H9 (cell line): ENCODE results near the gene MAP2. TPM values are rescaled to one million over a fixed set of nuclear protein-coding genes. Genes with fewer than 3 reads are reported as not detected.

Experiments
- DNase-seq: peaks from one replicate; pipeline ENCODE4 v3.0.0-alpha.2; 2017
- H2AFZ ChIP-seq: one replicate; pipeline ENCODE4 v1.6.1; 2013; ENCODE audit warnings: mild to moderate bottlenecking, low read length, control low read depth, moderate library complexity
- H2AK5ac ChIP-seq: 2 replicates; pipeline ENCODE4 v1.6.1; 2013; ENCODE audit warnings: low read length, control low read depth, mixed read lengths; ENCODE audit not compliant: insufficient read length
- H2BK120ac ChIP-seq: one replicate; pipeline ENCODE4 v1.6.1; 2013; ENCODE audit warnings: low read depth, mild to moderate bottlenecking, low read length, control low read depth, inconsistent platforms; ENCODE audit not compliant: poor library complexity, severe bottlenecking
- H2BK12ac ChIP-seq: 2 replicates; pipeline ENCODE4 v1.6.1; 2013; ENCODE audit warnings: low read length, control low read depth, mixed read lengths, low read depth; ENCODE audit not compliant: insufficient read length
- H2BK15ac ChIP-seq: 2 replicates; pipeline ENCODE4 v1.6.1; 2013; ENCODE audit warnings: low read depth, low read length, control low read depth
- H2BK20ac ChIP-seq: one replicate; pipeline ENCODE4 v1.6.1; 2013; ENCODE audit warnings: low read depth, mild to moderate bottlenecking, low read length, control low read depth, inconsistent platforms; ENCODE audit not compliant: poor library complexity, severe bottlenecking
- H2BK5ac ChIP-seq: 2 replicates; pipeline ENCODE4 v1.6.1; 2013; ENCODE audit warnings: low read length, control low read depth, mixed read lengths; ENCODE audit not compliant: insufficient read length
- H3K14ac ChIP-seq: 2 replicates; pipeline ENCODE4 v1.6.1; 2013; ENCODE audit warnings: low read length, control low read depth; ENCODE audit not compliant: insufficient read depth
- H3K18ac ChIP-seq: 2 replicates; pipeline ENCODE4 v1.6.1; 2013; ENCODE audit warnings: low read depth, mild to moderate bottlenecking, mixed read lengths, low read length, control low read depth; ENCODE audit not compliant: insufficient read length
- H3K23ac ChIP-seq: 2 replicates; pipeline ENCODE4 v1.6.1; 2013; ENCODE audit warnings: low read length, control low read depth, mixed read lengths, low read depth; ENCODE audit not compliant: insufficient read length
- H3K23me2 ChIP-seq: 2 replicates; pipeline ENCODE4 v1.6.1; 2013; ENCODE audit warnings: low read depth, mild to moderate bottlenecking, mixed read lengths, low read length, control low read depth; ENCODE audit not compliant: insufficient read length, poor library complexity, severe bottlenecking
- H3K27ac ChIP-seq: 2 replicates; pipeline ENCODE4 v1.5.1; 2013; ENCODE audit warnings: low read length, control low read depth, mixed read lengths, low read depth; ENCODE audit not compliant: insufficient read length
- H3K27me3 ChIP-seq: 2 replicates; pipeline ENCODE4 v1.6.1; 2013; ENCODE audit warnings: low read length, control low read depth, inconsistent platforms; ENCODE audit not compliant: insufficient read depth
- H3K4ac ChIP-seq: 2 replicates; pipeline ENCODE4 v1.6.1; 2013; ENCODE audit warnings: low read depth, mild to moderate bottlenecking, control low read depth, inconsistent platforms, low read length, moderate library complexity
- H3K4me1 ChIP-seq: 2 replicates; pipeline ENCODE4 v1.6.1; 2013; ENCODE audit warnings: low read length, control low read depth, inconsistent platforms; ENCODE audit not compliant: insufficient read depth
- H3K4me2 ChIP-seq: 2 replicates; pipeline ENCODE4 v1.6.1; 2013; ENCODE audit warnings: low read length, control low read depth, mixed read lengths; ENCODE audit not compliant: insufficient read length, insufficient read depth
- H3K56ac ChIP-seq: 2 replicates; pipeline ENCODE4 v1.6.1; 2013; ENCODE audit warnings: low read depth, mild to moderate bottlenecking, mixed read lengths, low read length, control low read depth; ENCODE audit not compliant: insufficient read length
- H3K79me1 ChIP-seq: 2 replicates; pipeline ENCODE4 v1.6.1; 2013; ENCODE audit warnings: low read depth, mild to moderate bottlenecking, moderate library complexity, low read length, control low read depth, inconsistent platforms; ENCODE audit not compliant: insufficient read depth, poor library complexity, severe bottlenecking
- H3K79me2 ChIP-seq: 2 replicates; pipeline ENCODE4 v1.6.1; 2013; ENCODE audit warnings: low read length, control low read depth, inconsistent platforms; ENCODE audit not compliant: insufficient read depth
- H3K9ac ChIP-seq: 2 replicates; pipeline ENCODE4 v1.6.1; 2013; ENCODE audit warnings: low read length, control low read depth, mixed read lengths; ENCODE audit not compliant: insufficient read length; ENCODE audit errors: extremely low read depth
- H3K9me3 ChIP-seq: one replicate; pipeline ENCODE4 v1.6.1; 2013; ENCODE audit warnings: low read depth, low read length, inconsistent platforms; ENCODE audit not compliant: control insufficient read depth
- H3T11ph ChIP-seq: one replicate; pipeline ENCODE4 v1.6.1; 2013; ENCODE audit warnings: mild to moderate bottlenecking, low read length, control low read depth, inconsistent platforms
- H4K20me1 ChIP-seq: one replicate; pipeline ENCODE4 v1.6.1; 2013; ENCODE audit not compliant: control insufficient read depth, insufficient read length, insufficient read depth
- H4K5ac ChIP-seq: 2 replicates; pipeline ENCODE4 v1.6.1; 2013; ENCODE audit warnings: low read depth, mild to moderate bottlenecking, mixed read lengths, low read length, control low read depth; ENCODE audit not compliant: insufficient read length
- H4K8ac ChIP-seq: replicated peaks from 2 replicates; pipeline ENCODE4 v1.6.1; 2013; ENCODE audit warnings: low read length, control low read depth, mixed read lengths, low read depth; ENCODE audit not compliant: insufficient read length
- H4K91ac ChIP-seq: 2 replicates; pipeline ENCODE4 v1.6.1; 2013; ENCODE audit warnings: low read depth, mild to moderate bottlenecking, moderate library complexity, mixed read lengths, low read length, control low read depth; ENCODE audit not compliant: insufficient read length
- H3K27ac Mint-ChIP-seq, 3 experiments: 2 replicates in 2 of 3; 3 replicates in 1 of 3; pipeline ENCODE4 v1.8.0; 2020 to 2021; ENCODE audit warnings: mixed read lengths in 3 of 3, mild to moderate bottlenecking in 1 of 3, moderate library complexity in 1 of 3
- H3K27me3 Mint-ChIP-seq: 2 replicates; pipeline ENCODE4 v1.8.0; 2021; ENCODE audit warnings: low read depth, mild to moderate bottlenecking, moderate library complexity, mixed read lengths
- H3K36me3 Mint-ChIP-seq, 3 experiments: 2 replicates in 2 of 3; 3 replicates in 1 of 3; pipeline ENCODE4 v1.8.0; 2020 to 2021; ENCODE audit warnings: low read depth in 3 of 3, mixed read lengths in 3 of 3; ENCODE audit not compliant: insufficient read depth in 1 of 3
- H3K4me1 Mint-ChIP-seq, 2 experiments: 2 replicates each; pipeline ENCODE4 v1.8.0; 2020; ENCODE audit warnings: mixed read lengths in 2 of 2
- H3K4me3 Mint-ChIP-seq, 2 experiments: 2 replicates in 1 of 2; 3 replicates in 1 of 2; pipeline ENCODE4 v1.8.0; 2020 to 2021; ENCODE audit warnings: mild to moderate bottlenecking in 2 of 2, mixed read lengths in 2 of 2, moderate library complexity in 1 of 2
- H3K9me3 Mint-ChIP-seq, 2 experiments: 2 replicates in 1 of 2; 3 replicates in 1 of 2; pipeline ENCODE4 v1.8.0; 2020; ENCODE audit warnings: mild to moderate bottlenecking in 2 of 2, mixed read lengths in 2 of 2, moderate library complexity in 1 of 2
- CTCF ChIP-seq: fragments of 200-600 bp; sonication (generic); conservative IDR thresholded peaks from 3 replicates; pipeline ENCODE4 v1.8.0; 2021; ENCODE audit warnings: antibody characterized with exemption, mild to moderate bottlenecking
- WGBS: extraction: QIAGEN DNeasy Blood & Tissue Kit; methylation state at CpG from one replicate; pipeline ENCODE4 v1.1.7; 2013; ENCODE audit warnings: missing lambda C conversion rate, low lambda C conversion rate, mixed read lengths; ENCODE audit not compliant: insufficient read length; ENCODE audit errors: extremely low coverage; 5-methylcytosine and 5-hydroxymethylcytosine counted together
- total RNA-seq: library from RNA; stranded (reverse); gene quantifications from 2 replicates; pipeline ENCODE4 v1.2.1, GENCODE V29; 2021

The MAP2 gene
- total RNA-seq, 1 experiment from 2014 or later, result 0.87 TPM

- peaks cover 47% of the 10 kb centered on the region for H3K27me3 Mint-ChIP-seq
- H3K56ac ChIP-seq, result no peak overlapping the region
- no peak overlapping the region for H2AK5ac ChIP-seq
- no peak overlapping the region for H2BK15ac ChIP-seq
- H2BK12ac ChIP-seq, result no peak overlapping the region
- no peak overlapping the region for H3K4me2 ChIP-seq
- no peak overlapping the region for H3K27ac ChIP-seq
- H2BK5ac ChIP-seq, result no peak overlapping the region
- H3K18ac ChIP-seq, result no peak overlapping the region
- WGBS, result no CpG with 5 or more reads among the region's 6 CpGs
- no peak overlapping the region for H3K9ac ChIP-seq
- 0 out of 5 replicates have a peak, but pooled peaks cover 0 to 2% of the 10 kb centered on the region in 2 experiments for H3K9me3 Mint-ChIP-seq
- H3K14ac ChIP-seq, result no peak overlapping the region
- no peak overlapping the region for H3K4ac ChIP-seq
- peaks cover 14% of the 10 kb centered on the region for H3K23me2 ChIP-seq
- no peak overlapping the region for H3K27ac Mint-ChIP-seq
- H3T11ph ChIP-seq, result no peak overlapping the region
- no peaks in the 10 kb centered on the region for H3K9me3 ChIP-seq
- no peak overlapping the region for H3K23ac ChIP-seq
- no peaks in the 10 kb centered on the region for H3K79me1 ChIP-seq
- no peak overlapping the region for H4K5ac ChIP-seq
- 0 out of 2 replicates have a peak, but pooled peaks cover 3% of the 10 kb centered on the region for H3K4me1 ChIP-seq
- H2BK120ac ChIP-seq, result no peak overlapping the region
- no peak overlapping the region for H2AFZ ChIP-seq
- H4K91ac ChIP-seq, result no peak overlapping the region
- TF ChIP-seq CTCF, result no peak
- no peaks in the 10 kb centered on the region; a peak in 1 of 7 replicates for H3K36me3 Mint-ChIP-seq
- H3K4me3 Mint-ChIP-seq, result no peak overlapping the region
- H4K8ac ChIP-seq, result no peak overlapping the region
- H3K79me2 ChIP-seq, result no peaks in the 10 kb centered on the region
- no peak for DNase-seq
- H3K4me1 Mint-ChIP-seq, result peaks cover 21 to 31% of the 10 kb centered on the region in 2 experiments
- H3K27me3 ChIP-seq, result peaks cover 3% of the 10 kb centered on the region; the same call in 1 of the 2 replicates
- H2BK20ac ChIP-seq, result no peak overlapping the region
- H4K20me1 ChIP-seq, result no peaks in the 10 kb centered on the region
Observed at GRCh38 chr2:209422191-209422754, 1.6 kb upstream of the MAP2 start.
